Measurements from ENCODE around the gene CENPX. TPM values are rescaled to one million over a fixed set of nuclear protein-coding genes. Genes with fewer than 3 reads are reported as not detected.

The CENPX gene
- total and polyA plus RNA-seq, 2 of the 13 experiments (the other 11 are each of a cell fraction or from before 2014, with no cell fraction given) = 92.7 to 170 TPM

DNA sequence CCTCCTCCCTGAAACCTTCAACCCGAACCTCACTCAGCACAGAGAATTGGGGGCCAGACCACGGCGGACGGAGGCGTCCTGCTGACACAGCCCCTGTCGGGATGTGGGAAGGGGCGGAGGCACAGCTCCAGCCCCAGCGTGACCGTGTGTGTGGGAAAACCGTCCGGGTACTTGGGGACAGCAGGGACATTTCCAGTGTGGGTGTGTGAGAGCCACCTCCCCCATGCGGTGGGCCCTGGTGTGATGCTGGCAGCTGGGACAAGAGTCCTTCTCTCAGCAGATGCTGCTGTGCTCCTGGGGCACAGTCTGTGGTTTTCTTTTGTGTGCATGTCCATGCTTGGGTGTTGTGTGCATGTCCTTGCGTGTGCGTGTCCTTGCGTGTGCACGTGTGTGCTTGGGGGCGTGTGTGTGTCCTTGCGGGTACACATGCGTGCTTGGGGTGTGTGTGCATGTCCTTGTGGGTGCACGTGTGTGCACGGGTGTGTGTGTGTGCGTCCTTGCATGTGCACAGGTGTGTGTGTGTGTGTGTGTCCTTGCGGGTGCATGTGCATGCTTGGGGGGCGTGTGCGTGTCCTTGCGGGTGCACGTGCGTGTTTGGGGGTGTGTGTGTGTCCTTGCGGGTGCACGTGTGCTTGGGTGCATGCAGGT, 16.9 kb downstream of the CENPX start (continued):
- TF ChIP-seq, protein P1, sequence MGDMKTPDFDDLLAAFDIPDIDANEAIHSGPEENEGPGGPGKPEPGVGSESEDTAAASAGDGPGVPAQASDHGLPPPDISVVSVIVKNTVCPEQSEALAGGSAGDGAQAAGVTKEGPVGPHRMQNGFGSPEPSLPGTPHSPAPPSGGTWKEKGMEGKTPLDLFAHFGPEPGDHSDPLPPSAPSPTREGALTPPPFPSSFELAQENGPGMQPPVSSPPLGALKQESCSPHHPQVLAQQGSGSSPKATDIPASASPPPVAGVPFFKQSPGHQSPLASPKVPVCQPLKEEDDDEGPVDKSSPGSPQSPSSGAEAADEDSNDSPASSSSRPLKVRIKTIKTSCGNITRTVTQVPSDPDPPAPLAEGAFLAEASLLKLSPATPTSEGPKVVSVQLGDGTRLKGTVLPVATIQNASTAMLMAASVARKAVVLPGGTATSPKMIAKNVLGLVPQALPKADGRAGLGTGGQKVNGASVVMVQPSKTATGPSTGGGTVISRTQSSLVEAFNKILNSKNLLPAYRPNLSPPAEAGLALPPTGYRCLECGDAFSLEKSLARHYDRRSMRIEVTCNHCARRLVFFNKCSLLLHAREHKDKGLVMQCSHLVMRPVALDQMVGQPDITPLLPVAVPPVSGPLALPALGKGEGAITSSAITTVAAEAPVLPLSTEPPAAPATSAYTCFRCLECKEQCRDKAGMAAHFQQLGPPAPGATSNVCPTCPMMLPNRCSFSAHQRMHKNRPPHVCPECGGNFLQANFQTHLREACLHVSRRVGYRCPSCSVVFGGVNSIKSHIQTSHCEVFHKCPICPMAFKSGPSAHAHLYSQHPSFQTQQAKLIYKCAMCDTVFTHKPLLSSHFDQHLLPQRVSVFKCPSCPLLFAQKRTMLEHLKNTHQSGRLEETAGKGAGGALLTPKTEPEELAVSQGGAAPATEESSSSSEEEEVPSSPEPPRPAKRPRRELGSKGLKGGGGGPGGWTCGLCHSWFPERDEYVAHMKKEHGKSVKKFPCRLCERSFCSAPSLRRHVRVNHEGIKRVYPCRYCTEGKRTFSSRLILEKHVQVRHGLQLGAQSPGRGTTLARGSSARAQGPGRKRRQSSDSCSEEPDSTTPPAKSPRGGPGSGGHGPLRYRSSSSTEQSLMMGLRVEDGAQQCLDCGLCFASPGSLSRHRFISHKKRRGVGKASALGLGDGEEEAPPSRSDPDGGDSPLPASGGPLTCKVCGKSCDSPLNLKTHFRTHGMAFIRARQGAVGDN (CRISPR knock-in tag; IDR thresholded peaks at IDR 0.05) = peak; percentile 5; the same call in 1 of the 2 replicates
- TF ChIP-seq TAF1 (CRISPR knock-in tag; IDR thresholded peaks at IDR 0.05) (no peak), EZH2 (conservative IDR thresholded peaks at IDR 0.05; ENCODE audit: low read depth, low read length) (no peak), GATAD2A (CRISPR knock-in tag; IDR thresholded peaks at IDR 0.05) (no peak), HNRNPK (IDR thresholded peaks at IDR 0.05; ENCODE audit: low read depth, low read length, poor library complexity, severe bottlenecking) (no peak)
- TF ChIP-seq, protein P2, sequence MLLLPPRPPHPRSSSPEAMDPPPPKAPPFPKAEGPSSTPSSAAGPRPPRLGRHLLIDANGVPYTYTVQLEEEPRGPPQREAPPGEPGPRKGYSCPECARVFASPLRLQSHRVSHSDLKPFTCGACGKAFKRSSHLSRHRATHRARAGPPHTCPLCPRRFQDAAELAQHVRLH (CRISPR knock-in tag; IDR thresholded peaks at IDR 0.05; ENCODE audit: borderline replicate concordance, low read depth) = no peak
- TF ChIP-seq, protein P3, sequence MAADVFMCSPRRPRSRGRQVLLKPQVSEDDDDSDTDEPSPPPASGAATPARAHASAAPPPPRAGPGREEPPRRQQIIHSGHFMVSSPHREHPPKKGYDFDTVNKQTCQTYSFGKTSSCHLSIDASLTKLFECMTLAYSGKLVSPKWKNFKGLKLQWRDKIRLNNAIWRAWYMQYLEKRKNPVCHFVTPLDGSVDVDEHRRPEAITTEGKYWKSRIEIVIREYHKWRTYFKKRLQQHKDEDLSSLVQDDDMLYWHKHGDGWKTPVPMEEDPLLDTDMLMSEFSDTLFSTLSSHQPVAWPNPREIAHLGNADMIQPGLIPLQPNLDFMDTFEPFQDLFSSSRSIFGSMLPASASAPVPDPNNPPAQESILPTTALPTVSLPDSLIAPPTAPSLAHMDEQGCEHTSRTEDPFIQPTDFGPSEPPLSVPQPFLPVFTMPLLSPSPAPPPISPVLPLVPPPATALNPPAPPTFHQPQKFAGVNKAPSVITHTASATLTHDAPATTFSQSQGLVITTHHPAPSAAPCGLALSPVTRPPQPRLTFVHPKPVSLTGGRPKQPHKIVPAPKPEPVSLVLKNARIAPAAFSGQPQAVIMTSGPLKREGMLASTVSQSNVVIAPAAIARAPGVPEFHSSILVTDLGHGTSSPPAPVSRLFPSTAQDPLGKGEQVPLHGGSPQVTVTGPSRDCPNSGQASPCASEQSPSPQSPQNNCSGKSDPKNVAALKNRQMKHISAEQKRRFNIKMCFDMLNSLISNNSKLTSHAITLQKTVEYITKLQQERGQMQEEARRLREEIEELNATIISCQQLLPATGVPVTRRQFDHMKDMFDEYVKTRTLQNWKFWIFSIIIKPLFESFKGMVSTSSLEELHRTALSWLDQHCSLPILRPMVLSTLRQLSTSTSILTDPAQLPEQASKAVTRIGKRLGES (CRISPR knock-in tag; IDR thresholded peaks at IDR 0.05; ENCODE audit: borderline replicate concordance) = no peak
- TF ChIP-seq, protein P4, sequence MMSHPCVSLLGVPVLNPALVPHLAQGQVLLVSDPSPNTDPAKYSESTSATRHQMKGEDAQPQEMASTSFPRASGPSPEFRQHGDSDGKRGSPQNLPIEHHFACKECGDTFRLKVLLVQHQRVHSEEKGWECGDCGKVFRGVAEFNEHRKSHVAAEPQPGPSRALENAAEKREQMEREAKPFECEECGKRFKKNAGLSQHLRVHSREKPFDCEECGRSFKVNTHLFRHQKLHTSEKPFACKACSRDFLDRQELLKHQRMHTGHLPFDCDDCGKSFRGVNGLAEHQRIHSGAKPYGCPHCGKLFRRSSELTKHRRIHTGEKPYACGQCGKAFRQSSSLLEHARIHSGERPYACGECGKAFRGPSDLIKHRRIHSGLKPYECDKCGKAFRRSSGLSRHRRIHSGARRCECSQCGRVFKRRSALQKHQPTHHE (CRISPR knock-in tag; IDR thresholded peaks at IDR 0.05; ENCODE audit: borderline replicate concordance) = no peak
- TF ChIP-seq, protein P5, sequence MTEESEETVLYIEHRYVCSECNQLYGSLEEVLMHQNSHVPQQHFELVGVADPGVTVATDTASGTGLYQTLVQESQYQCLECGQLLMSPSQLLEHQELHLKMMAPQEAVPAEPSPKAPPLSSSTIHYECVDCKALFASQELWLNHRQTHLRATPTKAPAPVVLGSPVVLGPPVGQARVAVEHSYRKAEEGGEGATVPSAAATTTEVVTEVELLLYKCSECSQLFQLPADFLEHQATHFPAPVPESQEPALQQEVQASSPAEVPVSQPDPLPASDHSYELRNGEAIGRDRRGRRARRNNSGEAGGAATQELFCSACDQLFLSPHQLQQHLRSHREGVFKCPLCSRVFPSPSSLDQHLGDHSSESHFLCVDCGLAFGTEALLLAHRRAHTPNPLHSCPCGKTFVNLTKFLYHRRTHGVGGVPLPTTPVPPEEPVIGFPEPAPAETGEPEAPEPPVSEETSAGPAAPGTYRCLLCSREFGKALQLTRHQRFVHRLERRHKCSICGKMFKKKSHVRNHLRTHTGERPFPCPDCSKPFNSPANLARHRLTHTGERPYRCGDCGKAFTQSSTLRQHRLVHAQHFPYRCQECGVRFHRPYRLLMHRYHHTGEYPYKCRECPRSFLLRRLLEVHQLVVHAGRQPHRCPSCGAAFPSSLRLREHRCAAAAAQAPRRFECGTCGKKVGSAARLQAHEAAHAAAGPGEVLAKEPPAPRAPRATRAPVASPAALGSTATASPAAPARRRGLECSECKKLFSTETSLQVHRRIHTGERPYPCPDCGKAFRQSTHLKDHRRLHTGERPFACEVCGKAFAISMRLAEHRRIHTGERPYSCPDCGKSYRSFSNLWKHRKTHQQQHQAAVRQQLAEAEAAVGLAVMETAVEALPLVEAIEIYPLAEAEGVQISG (CRISPR knock-in tag; IDR thresholded peaks at IDR 0.05) = no peak
- TF ChIP-seq, protein P6, sequence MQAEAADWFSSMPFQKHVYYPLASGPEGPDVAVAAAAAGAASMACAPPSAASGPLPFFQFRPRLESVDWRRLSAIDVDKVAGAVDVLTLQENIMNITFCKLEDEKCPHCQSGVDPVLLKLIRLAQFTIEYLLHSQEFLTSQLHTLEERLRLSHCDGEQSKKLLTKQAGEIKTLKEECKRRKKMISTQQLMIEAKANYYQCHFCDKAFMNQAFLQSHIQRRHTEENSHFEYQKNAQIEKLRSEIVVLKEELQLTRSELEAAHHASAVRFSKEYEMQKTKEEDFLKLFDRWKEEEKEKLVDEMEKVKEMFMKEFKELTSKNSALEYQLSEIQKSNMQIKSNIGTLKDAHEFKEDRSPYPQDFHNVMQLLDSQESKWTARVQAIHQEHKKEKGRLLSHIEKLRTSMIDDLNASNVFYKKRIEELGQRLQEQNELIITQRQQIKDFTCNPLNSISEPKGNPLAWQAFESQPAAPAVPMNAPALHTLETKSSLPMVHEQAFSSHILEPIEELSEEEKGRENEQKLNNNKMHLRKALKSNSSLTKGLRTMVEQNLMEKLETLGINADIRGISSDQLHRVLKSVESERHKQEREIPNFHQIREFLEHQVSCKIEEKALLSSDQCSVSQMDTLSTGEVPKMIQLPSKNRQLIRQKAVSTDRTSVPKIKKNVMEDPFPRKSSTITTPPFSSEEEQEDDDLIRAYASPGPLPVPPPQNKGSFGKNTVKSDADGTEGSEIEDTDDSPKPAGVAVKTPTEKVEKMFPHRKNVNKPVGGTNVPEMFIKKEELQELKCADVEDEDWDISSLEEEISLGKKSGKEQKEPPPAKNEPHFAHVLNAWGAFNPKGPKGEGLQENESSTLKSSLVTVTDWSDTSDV (CRISPR knock-in tag; IDR thresholded peaks at IDR 0.05) = no peak
- TF ChIP-seq, protein P7, sequence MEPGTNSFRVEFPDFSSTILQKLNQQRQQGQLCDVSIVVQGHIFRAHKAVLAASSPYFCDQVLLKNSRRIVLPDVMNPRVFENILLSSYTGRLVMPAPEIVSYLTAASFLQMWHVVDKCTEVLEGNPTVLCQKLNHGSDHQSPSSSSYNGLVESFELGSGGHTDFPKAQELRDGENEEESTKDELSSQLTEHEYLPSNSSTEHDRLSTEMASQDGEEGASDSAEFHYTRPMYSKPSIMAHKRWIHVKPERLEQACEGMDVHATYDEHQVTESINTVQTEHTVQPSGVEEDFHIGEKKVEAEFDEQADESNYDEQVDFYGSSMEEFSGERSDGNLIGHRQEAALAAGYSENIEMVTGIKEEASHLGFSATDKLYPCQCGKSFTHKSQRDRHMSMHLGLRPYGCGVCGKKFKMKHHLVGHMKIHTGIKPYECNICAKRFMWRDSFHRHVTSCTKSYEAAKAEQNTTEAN (CRISPR knock-in tag; conservative IDR thresholded peaks at IDR 0.05) = no peak

Measured in HepG2 (cell line).